IPS DF 6.9 (cell line): Measurements from ENCODE around the gene GABRA5.
"Not testable (repeated sequence)": the region's sequence is repeated elsewhere in the genome, so short reads cannot be mapped to it uniquely, and the experiment has no call there.

Experiments used
- DNase-seq: peaks from one replicate; pipeline ENCODE4 v3.0.0-alpha.2; 2013; ENCODE audit warnings: low read depth, low spot score
- H3K27ac ChIP-seq: one replicate; pipeline ENCODE4 v1.5.1; 2013; ENCODE audit warnings: low read length, control low read depth
- H3K27me3 ChIP-seq: 2 replicates; pipeline ENCODE4 v1.6.1; 2013; ENCODE audit warnings: mild to moderate bottlenecking, low read length; ENCODE audit not compliant: control insufficient read depth, insufficient read depth
- H3K36me3 ChIP-seq: 2 replicates; pipeline ENCODE4 v1.6.1; 2013; ENCODE audit warnings: low read length; ENCODE audit not compliant: control insufficient read depth, insufficient read depth
- H3K4me1 ChIP-seq: 2 replicates; pipeline ENCODE4 v1.6.1; 2013; ENCODE audit warnings: low read length; ENCODE audit not compliant: control insufficient read depth, insufficient read depth
- H3K4me3 ChIP-seq: 2 replicates; pipeline ENCODE4 v1.5.1; 2013; ENCODE audit warnings: mild to moderate bottlenecking, low read length
- H3K9me3 ChIP-seq: 2 replicates; pipeline ENCODE4 v1.6.1; 2013; ENCODE audit warnings: low read length, inconsistent platforms; ENCODE audit not compliant: control insufficient read depth, insufficient read depth
- WGBS: extraction: QIAGEN DNeasy Blood & Tissue Kit; methylation state at CpG from one replicate; pipeline ENCODE4 v1.1.7; 2013; ENCODE audit warnings: mixed read lengths, missing lambda C conversion rate; ENCODE audit not compliant: insufficient read length, insufficient coverage; 5-methylcytosine and 5-hydroxymethylcytosine counted together

The GABRA5 gene

DNA sequence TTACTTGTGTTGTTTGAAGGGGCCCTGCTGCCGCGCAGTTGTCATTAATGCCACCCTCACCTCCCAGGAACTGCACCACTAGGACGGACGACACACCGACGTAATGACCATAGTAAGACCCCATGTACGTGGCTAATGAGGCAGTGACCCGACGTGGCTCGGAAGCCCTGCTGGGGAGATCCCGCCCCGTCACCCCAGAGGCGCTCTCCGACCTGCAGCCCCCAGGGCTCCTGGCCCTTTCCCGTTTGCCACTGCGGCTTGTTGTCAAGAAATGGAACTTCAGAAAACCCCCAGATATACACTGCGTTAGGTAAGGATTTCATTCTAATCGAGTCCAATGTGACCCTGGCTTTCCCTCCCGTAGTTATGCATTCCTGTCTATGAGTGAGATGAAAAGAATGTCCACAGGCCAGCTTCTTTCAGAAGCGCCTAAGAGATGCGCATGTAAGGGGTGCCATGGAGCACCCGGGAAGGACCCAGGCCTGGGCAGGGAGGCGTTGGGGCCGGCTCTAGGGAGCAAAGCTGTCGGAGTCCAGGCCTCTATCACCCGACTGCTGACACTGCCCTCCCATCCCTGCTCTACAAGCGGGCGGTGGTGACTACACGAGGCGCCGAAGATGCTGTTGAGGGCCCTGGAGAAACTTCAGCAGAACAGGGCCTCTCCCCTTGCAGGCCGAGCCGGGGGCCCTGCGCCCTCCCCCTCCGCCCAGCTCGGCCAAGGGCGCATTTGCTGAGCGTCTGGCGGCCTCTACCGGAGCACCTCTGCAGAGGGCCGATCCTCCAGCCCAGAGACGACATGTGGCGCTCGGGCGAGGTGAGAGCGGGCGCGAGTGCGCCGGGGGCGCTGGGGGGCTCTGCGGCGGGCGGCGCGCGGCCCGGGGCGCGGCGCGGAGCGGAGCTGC is at the start of gene GABRA5:
Gene GABRA5, plus strand, starts transcription at position 765 of the 902 bp plus-strand sequence. CDS start 2,187 bp downstream, outside the sequence.
- DNase-seq = peak; percentile 68
- WGBS = no CpG with 5 or more reads among the region's 63 CpGs
- peak within 1 kb of the TSS; percentile 81 for H3K4me3 ChIP-seq

DNA sequence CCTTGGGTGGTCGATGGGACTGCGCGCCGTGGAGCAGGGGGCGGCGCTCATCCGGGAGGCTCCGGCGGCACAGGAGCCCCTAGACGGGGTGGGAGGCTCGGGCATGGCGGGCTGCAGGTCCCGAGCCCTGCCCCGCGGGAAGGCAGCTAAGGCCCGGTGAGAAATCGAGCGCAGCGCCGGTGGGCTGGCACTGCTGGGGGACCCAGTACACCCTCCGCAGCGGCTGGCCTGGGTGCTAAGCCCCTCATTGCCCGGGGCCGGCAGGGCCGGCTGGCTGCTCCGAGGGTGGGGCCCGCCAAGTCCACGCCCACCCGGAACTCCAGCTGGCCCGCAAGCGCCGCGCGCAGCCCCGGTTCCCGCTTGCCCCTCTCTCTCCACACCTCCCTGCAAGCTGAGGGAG is 35.7 kb upstream of the GABRA5 start:
- not testable (repeated sequence) for DNase-seq, H3K9me3 ChIP-seq, H3K36me3 ChIP-seq, H3K4me1 ChIP-seq, H3K27ac ChIP-seq, H3K4me3 ChIP-seq, H3K27me3 ChIP-seq
- WGBS = no CpG with 5 or more reads among the region's 36 CpGs

More for the DNA sequence above, at the start of gene GABRA5:
- Histone ChIP-seq H3K9me3 (no peaks in the 10 kb centered on the region), H3K27me3 (peaks cover 4% of the 10 kb centered on the region; the same call in 1 of the 2 replicates), H3K36me3 (no peaks in the 10 kb centered on the region; the same call in 1 of the 2 replicates), H3K4me1 (peaks cover 1% of the 10 kb centered on the region; the same call in 1 of the 2 replicates), H3K27ac (no peak within 1 kb of the TSS)

DNA sequence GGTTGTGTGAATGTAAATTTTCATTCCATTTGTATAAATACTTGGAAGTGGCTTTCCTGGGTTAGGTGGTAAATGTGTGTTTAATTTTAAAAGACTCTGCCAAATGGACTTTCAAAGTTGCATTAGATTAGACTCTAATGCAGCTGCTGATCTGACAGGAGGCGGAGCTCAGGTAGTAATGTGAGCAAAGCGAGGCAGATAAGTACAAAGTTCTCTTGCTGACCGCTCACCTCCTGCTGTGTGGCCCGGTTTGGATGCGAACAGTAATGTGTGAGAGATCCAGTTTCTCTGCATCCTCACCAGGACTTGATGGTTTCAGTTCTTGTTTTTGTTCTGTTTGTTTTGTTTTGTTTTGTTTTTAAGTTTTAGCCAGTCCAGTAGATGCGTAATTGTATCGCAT is 34.9 kb upstream of the GABRA5 start:
- Histone ChIP-seq H3K27me3 (no peaks in the 10 kb centered on the region), H3K36me3 (no peaks in the 10 kb centered on the region), H3K4me3 (no peak overlapping the region), H3K9me3 (no peaks in the 10 kb centered on the region), H3K4me1 (no peaks in the 10 kb centered on the region), H3K27ac (no peak overlapping the region)
- DNase-seq = no peak
- no CpG with 5 or more reads among the region's 7 CpGs for WGBS

DNA sequence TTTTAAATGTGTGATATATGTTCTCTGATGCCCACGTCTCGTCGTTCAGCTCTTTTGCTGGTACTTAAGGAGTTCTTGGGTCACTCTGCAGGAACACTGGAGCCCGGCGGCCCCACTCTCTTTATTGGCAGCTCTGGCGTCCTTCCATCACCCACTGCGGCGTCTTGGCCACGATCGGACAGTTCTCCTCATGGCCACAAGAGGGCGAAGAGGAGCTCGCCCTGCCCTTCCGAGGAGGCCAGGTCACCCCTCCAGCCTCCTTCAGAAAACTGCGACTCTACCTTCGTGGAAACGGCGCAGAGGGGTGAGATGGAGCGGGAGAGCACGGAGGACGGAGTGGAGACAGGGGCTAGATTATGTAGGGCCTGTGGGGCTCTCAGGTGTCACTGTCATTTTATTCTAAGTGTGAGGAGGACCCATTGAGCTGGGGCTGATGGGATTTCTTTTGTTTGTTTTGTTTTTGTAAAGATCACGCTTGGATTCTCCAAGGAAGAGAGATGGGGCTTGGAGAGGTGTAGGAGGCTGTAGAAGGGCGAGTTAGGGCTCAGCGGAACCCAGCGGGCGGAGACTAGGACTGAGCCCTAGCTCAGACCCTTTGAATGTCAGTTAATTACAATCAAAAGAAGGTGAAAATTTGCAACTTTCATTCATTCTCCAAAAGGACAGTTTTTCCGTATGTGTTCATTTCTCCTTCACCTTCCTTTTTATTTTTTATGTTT is 28.0 kb upstream of the GABRA5 start:
- Histone ChIP-seq H3K9me3 (no peaks in the 10 kb centered on the region), H3K4me3 (no peak overlapping the region), H3K4me1 (0 out of 2 replicates have a peak, but pooled peaks cover 1% of the 10 kb centered on the region), H3K27me3 (no peaks in the 10 kb centered on the region), H3K36me3 (no peaks in the 10 kb centered on the region), H3K27ac (no peak overlapping the region)
- no CpG with 5 or more reads among the region's 26 CpGs for WGBS
- peak; percentile 68 for DNase-seq

DNA sequence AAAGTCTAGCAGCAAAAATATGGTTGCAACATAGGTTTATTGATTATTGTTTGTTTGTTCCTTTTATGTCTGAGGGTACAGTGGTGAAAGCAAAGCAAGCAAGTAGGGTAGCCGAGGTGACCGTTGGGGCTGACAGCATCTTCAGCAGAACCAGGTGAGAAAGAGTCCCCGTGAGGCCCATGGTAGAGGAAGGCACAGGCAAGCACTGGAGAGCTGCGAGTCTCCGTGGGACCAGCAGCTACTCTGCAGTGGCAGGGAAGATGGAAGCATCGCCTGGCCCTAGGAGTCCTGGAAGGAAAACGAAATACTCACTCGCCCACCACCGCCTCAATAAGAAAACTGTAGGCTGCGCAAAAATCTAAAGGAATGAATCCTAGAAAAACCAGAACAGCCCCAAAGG is 25.3 kb upstream of the GABRA5 start:
- H3K27me3 ChIP-seq = no peaks in the 10 kb centered on the region
- WGBS = no CpG with 5 or more reads among the region's 10 CpGs

DNA sequence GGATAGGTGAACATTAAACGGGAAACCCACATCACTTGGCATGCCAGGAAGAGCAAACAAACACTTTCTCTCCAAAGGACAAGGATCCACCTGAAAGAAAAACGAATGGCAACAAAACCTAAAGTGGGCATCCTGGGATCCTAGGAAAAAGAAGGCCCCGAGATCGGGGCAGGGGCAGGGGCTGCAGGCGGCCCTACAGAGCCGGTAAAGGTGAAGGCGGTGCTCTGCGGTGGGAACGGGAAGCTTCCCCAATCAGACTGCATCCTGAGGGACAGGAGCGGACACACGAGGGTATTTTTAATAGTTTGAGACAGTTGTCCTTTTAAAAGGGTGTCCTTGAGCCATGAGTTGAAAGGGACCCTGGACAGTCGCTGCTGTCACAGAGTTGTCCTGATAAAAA is 24.9 kb upstream of the GABRA5 start:
- no peak overlapping the region for H3K4me3 ChIP-seq
- no peaks in the 10 kb centered on the region for H3K36me3 ChIP-seq
- no CpG with 5 or more reads among the region's 12 CpGs for WGBS
- DNase-seq = no peak
- H3K9me3 ChIP-seq = no peaks in the 10 kb centered on the region
- H3K4me1 ChIP-seq = peaks cover 1% of the 10 kb centered on the region; the same call in 1 of the 2 replicates
- no peaks in the 10 kb centered on the region for H3K27me3 ChIP-seq
- H3K27ac ChIP-seq = no peak overlapping the region

More for the DNA sequence above, 25.3 kb upstream of the GABRA5 start:
- H3K4me3 ChIP-seq = no peak overlapping the region
- no peaks in the 10 kb centered on the region for H3K9me3 ChIP-seq
- H3K4me1 ChIP-seq = 0 out of 2 replicates have a peak, but pooled peaks cover 1% of the 10 kb centered on the region
- no peak overlapping the region for H3K27ac ChIP-seq
- H3K36me3 ChIP-seq = no peaks in the 10 kb centered on the region
- DNase-seq = no peak

DNA sequence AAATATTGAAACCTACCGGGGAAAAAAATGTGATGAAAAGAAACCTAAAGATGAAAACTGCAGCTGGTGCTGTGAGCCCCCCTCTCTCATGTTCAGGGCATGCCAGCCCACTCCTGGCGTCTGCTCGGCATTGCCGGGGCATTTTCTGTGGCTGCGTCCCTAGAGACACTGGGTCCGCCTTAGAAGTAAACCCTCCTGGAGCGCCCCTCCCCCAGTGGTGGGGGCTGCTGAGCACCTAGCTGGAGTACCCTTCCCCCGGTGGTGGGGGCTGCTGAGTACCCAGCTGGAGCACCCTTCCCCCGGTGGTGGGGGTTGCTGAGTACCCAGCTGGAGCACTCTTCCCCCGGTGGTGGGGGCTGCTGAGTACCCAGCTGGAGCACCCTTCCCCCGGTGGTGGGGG is 24.5 kb upstream of the GABRA5 start:
- Histone ChIP-seq H3K4me1 (peaks cover 1% of the 10 kb centered on the region; the same call in 1 of the 2 replicates), H3K9me3 (no peaks in the 10 kb centered on the region), H3K27ac (no peak overlapping the region), H3K27me3 (no peaks in the 10 kb centered on the region), H3K4me3 (no peak overlapping the region), H3K36me3 (no peaks in the 10 kb centered on the region)
- no CpG with 5 or more reads among the region's 11 CpGs for WGBS
- no peak for DNase-seq

DNA sequence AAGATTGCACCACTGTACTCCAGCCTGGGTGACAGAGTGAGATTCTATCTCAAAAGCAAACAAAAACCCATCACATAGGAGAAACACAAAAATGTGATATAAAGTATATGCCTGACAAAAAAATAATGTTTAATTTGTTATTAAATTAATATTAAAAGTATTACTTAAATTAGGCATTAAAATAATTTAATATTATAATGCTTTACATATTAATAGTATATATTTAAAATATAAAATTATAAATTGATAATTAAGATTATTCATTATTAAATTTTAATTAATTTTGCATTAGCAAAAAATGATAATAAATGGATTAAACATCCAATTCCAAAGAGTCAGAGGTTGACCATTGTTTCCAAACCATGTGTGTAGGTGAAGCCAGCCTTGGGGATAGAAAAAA is 22.0 kb upstream of the GABRA5 start:
- peaks cover 1% of the 10 kb centered on the region; the same call in 1 of the 2 replicates for H3K4me1 ChIP-seq

DNA sequence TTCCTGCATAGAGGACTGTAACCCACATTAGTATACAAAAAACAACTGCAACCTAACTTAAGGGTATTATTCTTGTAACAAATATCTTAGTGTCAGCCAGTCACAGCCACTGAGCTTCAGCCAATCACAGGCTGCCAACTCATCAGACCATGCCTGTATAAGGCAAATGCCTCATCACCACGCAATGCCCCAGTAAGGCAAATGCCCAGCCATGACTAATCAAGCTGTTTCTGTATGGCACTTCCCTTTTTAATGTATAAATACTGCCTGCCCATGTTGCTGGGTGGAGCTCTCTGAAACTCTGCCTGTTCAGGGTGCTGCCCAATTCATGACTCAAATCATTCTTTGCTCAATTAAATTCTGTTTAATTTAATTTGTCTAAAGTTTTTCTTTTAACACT is 18.4 kb upstream of the GABRA5 start:
- Histone ChIP-seq H3K4me1 (no peaks in the 10 kb centered on the region; the same call in 1 of the 2 replicates), H3K9me3 (no peaks in the 10 kb centered on the region), H3K36me3 (no peaks in the 10 kb centered on the region), H3K27me3 (no peaks in the 10 kb centered on the region), H3K27ac (no peak overlapping the region), H3K4me3 (no peak overlapping the region)
- DNase-seq = no peak
- WGBS = no CpG with 5 or more reads among the region's 1 CpG

More for the DNA sequence above, 22.0 kb upstream of the GABRA5 start:
- no peaks in the 10 kb centered on the region for H3K9me3 ChIP-seq
- no peak for DNase-seq
- no peaks in the 10 kb centered on the region for H3K27me3 ChIP-seq
- H3K4me3 ChIP-seq = no peak overlapping the region
- H3K36me3 ChIP-seq = no peaks in the 10 kb centered on the region
- no peak overlapping the region for H3K27ac ChIP-seq

DNA sequence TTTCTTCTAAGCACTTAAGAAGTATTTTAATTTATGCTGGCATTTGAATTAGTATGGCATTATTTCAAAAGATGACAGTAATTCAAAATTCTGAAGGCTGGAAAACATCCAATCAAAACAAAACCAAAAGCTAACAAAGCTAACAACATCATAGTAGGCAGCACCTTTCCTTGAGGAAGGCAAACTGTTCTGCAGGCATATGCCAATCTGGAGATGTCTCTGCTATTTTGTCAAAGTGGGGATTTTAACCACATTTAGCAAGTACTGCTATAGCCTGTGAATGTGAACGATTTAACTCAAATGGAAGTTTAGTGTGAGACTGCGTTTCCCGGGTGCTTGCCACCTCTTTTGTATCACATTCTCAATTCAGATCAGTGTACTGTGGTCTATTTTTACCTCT is 16.7 kb upstream of the GABRA5 start:
- no peak for DNase-seq
- no peaks in the 10 kb centered on the region for H3K9me3 ChIP-seq
- no CpG with 5 or more reads among the region's 3 CpGs for WGBS
- no peaks in the 10 kb centered on the region for H3K27me3 ChIP-seq
- no peak overlapping the region for H3K27ac ChIP-seq
- no peak overlapping the region for H3K4me3 ChIP-seq
- no peaks in the 10 kb centered on the region; the same call in 1 of the 2 replicates for H3K4me1 ChIP-seq
- H3K36me3 ChIP-seq = no peaks in the 10 kb centered on the region
